ENCODE data around the gene CACNA1E.

The CACNA1E gene

GRCh38 chr1:181669246-181669645 lies 185.9 kb downstream of the CACNA1E start:
- ATAC-seq (replicated peaks; ENCODE audit: extremely low read depth, poor library complexity, severe bottlenecking) (no peak), DNase-seq (ENCODE audit: low spot score in 2 of 2) (no peak)
- H3K9me3 Mint-ChIP-seq, result peaks cover 7% of the 10 kb centered on the region
- H3K36me3 Mint-ChIP-seq (ENCODE audit: insufficient read depth), result no peaks in the 10 kb centered on the region
- H3K27me3 Mint-ChIP-seq, result peaks cover 49% of the 10 kb centered on the region
- H3K4me3 Mint-ChIP-seq, result no peak overlapping the region
- H3K27ac Mint-ChIP-seq (ENCODE audit: low read depth), result no peak overlapping the region
- H3K4me1 Mint-ChIP-seq, result no peaks in the 10 kb centered on the region

DNA sequence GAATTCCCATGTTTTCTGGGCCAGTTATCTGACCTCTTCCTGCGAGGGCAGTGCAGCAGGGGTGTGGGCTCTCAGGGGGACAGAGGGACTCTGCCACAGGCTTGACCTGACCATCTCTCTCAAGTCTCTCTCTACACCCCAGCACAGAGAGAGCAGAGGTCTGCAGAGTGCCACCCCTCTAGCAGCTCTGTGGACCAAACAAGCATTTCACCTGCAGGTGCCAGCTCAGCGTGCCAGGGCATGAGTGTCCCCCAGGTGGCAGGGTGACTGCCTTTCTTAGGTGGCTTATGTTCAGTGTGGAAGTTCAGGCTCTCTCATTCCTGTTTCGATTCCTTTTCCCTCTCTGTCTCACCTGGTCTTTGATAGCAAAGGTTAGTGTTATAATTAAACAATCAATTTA lies 191.3 kb downstream of the CACNA1E start:
- Mint-ChIP-seq H3K4me1 (no peaks in the 10 kb centered on the region), H3K27me3 (peaks cover 47% of the 10 kb centered on the region), H3K27ac (ENCODE audit: low read depth) (no peak overlapping the region), H3K36me3 (ENCODE audit: insufficient read depth) (no peaks in the 10 kb centered on the region), H3K4me3 (no peak overlapping the region), H3K9me3 (peaks cover 7% of the 10 kb centered on the region)
- ATAC-seq (replicated peaks; ENCODE audit: extremely low read depth, poor library complexity, severe bottlenecking), result no peak
- no peak for DNase-seq (ENCODE audit: low spot score in 2 of 2)

- no peak overlapping the region for H3K4me3 Mint-ChIP-seq
- ATAC-seq (replicated peaks; ENCODE audit: extremely low read depth, poor library complexity, severe bottlenecking), result no peak
- H3K9me3 Mint-ChIP-seq, result peaks cover 7% of the 10 kb centered on the region
- H3K36me3 Mint-ChIP-seq (ENCODE audit: insufficient read depth), result no peaks in the 10 kb centered on the region
- H3K4me1 Mint-ChIP-seq, result no peaks in the 10 kb centered on the region
- DNase-seq (ENCODE audit: low spot score in 2 of 2), result no peak
- H3K27me3 Mint-ChIP-seq, result peaks cover 47% of the 10 kb centered on the region
- no peak overlapping the region for H3K27ac Mint-ChIP-seq (ENCODE audit: low read depth)
Observed at GRCh38 chr1:181675091-181675917, 192.0 kb downstream of the CACNA1E start.

GRCh38 chr1:181675918-181676190 lies 192.5 kb downstream of the CACNA1E start:
- no peaks in the 10 kb centered on the region for H3K36me3 Mint-ChIP-seq (ENCODE audit: insufficient read depth)
- H3K4me1 Mint-ChIP-seq, result no peaks in the 10 kb centered on the region
- peaks cover 7% of the 10 kb centered on the region for H3K9me3 Mint-ChIP-seq
- H3K27me3 Mint-ChIP-seq, result peaks cover 52% of the 10 kb centered on the region
- ATAC-seq (replicated peaks; ENCODE audit: extremely low read depth, poor library complexity, severe bottlenecking) (no peak), DNase-seq (ENCODE audit: low spot score in 2 of 2) (no peak)
- no peak overlapping the region for H3K27ac Mint-ChIP-seq (ENCODE audit: low read depth)
- H3K4me3 Mint-ChIP-seq, result no peak overlapping the region

GRCh38 chr1:181676269-181676668 lies 193.0 kb downstream of the CACNA1E start:
- no peak overlapping the region for H3K27ac Mint-ChIP-seq (ENCODE audit: low read depth)
- H3K4me3 Mint-ChIP-seq, result no peak overlapping the region
- peaks cover 7% of the 10 kb centered on the region for H3K9me3 Mint-ChIP-seq
- ATAC-seq (replicated peaks; ENCODE audit: extremely low read depth, poor library complexity, severe bottlenecking) (no peak), DNase-seq (ENCODE audit: low spot score in 2 of 2) (no peak)
- peaks cover 56% of the 10 kb centered on the region for H3K27me3 Mint-ChIP-seq
- H3K4me1 Mint-ChIP-seq, result no peaks in the 10 kb centered on the region
- no peaks in the 10 kb centered on the region for H3K36me3 Mint-ChIP-seq (ENCODE audit: insufficient read depth)

GRCh38 chr1:181680332-181680731 lies 197.0 kb downstream of the CACNA1E start:
- no peak overlapping the region for H3K4me3 Mint-ChIP-seq
- H3K9me3 Mint-ChIP-seq, result peaks cover 5% of the 10 kb centered on the region
- H3K27me3 Mint-ChIP-seq, result peaks cover 32% of the 10 kb centered on the region
- no peaks in the 10 kb centered on the region for H3K36me3 Mint-ChIP-seq (ENCODE audit: insufficient read depth)
- H3K4me1 Mint-ChIP-seq, result no peaks in the 10 kb centered on the region
- DNase-seq (ENCODE audit: low spot score in 2 of 2), result no peak
- ATAC-seq (replicated peaks; ENCODE audit: extremely low read depth, poor library complexity, severe bottlenecking), result no peak
- no peak overlapping the region for H3K27ac Mint-ChIP-seq (ENCODE audit: low read depth)

DNA sequence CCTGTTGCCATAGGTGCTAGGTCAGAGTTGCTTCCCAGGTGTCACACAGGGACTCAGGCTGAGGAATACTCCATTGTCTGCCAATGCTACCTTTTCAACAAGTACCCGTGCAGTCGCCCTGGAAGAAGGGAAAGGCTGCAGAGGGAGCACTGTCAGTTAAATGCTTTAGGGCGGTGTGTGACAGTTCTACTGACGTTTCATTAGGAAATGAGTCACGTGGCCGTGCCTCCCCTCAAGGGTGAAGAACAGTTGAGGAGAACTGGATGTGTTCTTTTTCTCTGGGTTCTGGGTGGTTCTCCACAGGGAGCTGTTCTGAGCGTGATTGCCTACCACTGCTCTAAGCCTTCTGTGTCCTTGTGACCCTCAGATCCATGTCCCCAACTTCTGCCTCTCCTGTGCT lies 197.6 kb downstream of the CACNA1E start:
- no peak for DNase-seq (ENCODE audit: low spot score in 2 of 2)
- peaks cover 30% of the 10 kb centered on the region for H3K27me3 Mint-ChIP-seq
- H3K4me1 Mint-ChIP-seq, result no peaks in the 10 kb centered on the region
- no peaks in the 10 kb centered on the region for H3K36me3 Mint-ChIP-seq (ENCODE audit: insufficient read depth)
- H3K4me3 Mint-ChIP-seq, result no peak overlapping the region
- no peak for ATAC-seq (replicated peaks; ENCODE audit: extremely low read depth, poor library complexity, severe bottlenecking)
- H3K27ac Mint-ChIP-seq (ENCODE audit: low read depth), result no peak overlapping the region
- peaks cover 5% of the 10 kb centered on the region for H3K9me3 Mint-ChIP-seq

DNA sequence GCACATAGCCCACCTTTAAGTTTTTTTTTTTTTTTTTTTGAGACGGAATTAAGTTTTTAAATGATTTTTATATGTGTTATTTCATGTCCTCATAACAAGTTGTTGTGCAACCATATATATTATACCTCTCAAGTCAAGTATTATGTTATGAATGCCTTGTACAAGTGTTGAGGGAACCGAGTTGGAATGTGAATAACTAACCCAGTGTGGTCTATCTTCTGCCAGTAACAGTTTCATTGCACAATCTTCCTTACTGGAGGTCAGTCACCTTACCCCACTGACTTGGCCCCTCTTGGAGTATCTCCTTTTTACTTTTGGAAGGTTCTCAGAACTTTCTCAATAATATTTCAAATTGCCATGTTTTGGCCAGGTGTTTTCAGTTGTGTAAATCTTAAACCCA lies 201.9 kb downstream of the CACNA1E start:
- H3K36me3 Mint-ChIP-seq (ENCODE audit: insufficient read depth), result no peaks in the 10 kb centered on the region
- DNase-seq (ENCODE audit: low spot score in 2 of 2), result no peak
- H3K9me3 Mint-ChIP-seq, result peaks cover 5% of the 10 kb centered on the region
- peaks cover 47% of the 10 kb centered on the region for H3K27me3 Mint-ChIP-seq
- no peaks in the 10 kb centered on the region for H3K4me1 Mint-ChIP-seq
- no peak overlapping the region for H3K4me3 Mint-ChIP-seq
- ATAC-seq (replicated peaks; ENCODE audit: extremely low read depth, poor library complexity, severe bottlenecking), result no peak
- no peak overlapping the region for H3K27ac Mint-ChIP-seq (ENCODE audit: low read depth)

DNA sequence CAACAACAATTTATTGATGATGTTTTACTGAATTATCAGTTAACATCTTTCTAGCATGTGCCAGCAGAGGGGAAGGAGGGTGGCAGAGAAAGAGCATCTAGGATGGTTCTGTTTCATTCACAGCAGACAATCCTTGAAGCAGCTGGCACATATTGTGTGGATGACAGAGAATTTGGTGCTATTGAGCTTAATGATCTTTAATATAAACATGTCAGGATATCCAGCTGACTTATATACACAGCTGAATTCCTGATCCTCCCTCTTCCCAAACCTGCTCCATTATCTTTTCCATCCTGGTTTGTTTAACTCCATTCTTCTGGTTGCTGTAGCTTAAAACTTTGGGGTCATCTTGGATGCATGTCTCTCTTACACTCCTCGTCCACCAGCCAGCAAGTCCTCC lies 218.6 kb downstream of the CACNA1E start:
- no peak for ATAC-seq (replicated peaks; ENCODE audit: extremely low read depth, poor library complexity, severe bottlenecking)
- no peak for DNase-seq (ENCODE audit: low spot score in 2 of 2)
- Mint-ChIP-seq H3K27me3 (peaks cover 30% of the 10 kb centered on the region), H3K4me1 (no peaks in the 10 kb centered on the region), H3K36me3 (ENCODE audit: insufficient read depth) (no peaks in the 10 kb centered on the region), H3K4me3 (no peak overlapping the region), H3K27ac (ENCODE audit: low read depth) (no peak overlapping the region), H3K9me3 (no peaks in the 10 kb centered on the region)

- ATAC-seq (replicated peaks; ENCODE audit: extremely low read depth, poor library complexity, severe bottlenecking), result no peak
- DNase-seq (ENCODE audit: low spot score in 2 of 2), result no peak
- peaks cover 18% of the 10 kb centered on the region for H3K27me3 Mint-ChIP-seq
- H3K9me3 Mint-ChIP-seq, result peaks cover 4% of the 10 kb centered on the region
- H3K27ac Mint-ChIP-seq (ENCODE audit: low read depth), result no peak overlapping the region
- H3K4me1 Mint-ChIP-seq, result no peaks in the 10 kb centered on the region
- H3K4me3 Mint-ChIP-seq, result no peak overlapping the region
- no peaks in the 10 kb centered on the region for H3K36me3 Mint-ChIP-seq (ENCODE audit: insufficient read depth)
Observed at GRCh38 chr1:181704546-181704945, 221.2 kb downstream of the CACNA1E start.

- peaks cover 23% of the 10 kb centered on the region for H3K27me3 Mint-ChIP-seq
- no peak overlapping the region for H3K27ac Mint-ChIP-seq (ENCODE audit: low read depth)
- H3K9me3 Mint-ChIP-seq, result peaks cover 12% of the 10 kb centered on the region
- no peaks in the 10 kb centered on the region for H3K4me1 Mint-ChIP-seq
- ATAC-seq (replicated peaks; ENCODE audit: extremely low read depth, poor library complexity, severe bottlenecking) (no peak), DNase-seq (ENCODE audit: low spot score in 2 of 2) (no peak)
- no peak overlapping the region for H3K4me3 Mint-ChIP-seq
- no peaks in the 10 kb centered on the region for H3K36me3 Mint-ChIP-seq (ENCODE audit: insufficient read depth)
Observed at GRCh38 chr1:181711820-181712219, 228.5 kb downstream of the CACNA1E start.

DNA sequence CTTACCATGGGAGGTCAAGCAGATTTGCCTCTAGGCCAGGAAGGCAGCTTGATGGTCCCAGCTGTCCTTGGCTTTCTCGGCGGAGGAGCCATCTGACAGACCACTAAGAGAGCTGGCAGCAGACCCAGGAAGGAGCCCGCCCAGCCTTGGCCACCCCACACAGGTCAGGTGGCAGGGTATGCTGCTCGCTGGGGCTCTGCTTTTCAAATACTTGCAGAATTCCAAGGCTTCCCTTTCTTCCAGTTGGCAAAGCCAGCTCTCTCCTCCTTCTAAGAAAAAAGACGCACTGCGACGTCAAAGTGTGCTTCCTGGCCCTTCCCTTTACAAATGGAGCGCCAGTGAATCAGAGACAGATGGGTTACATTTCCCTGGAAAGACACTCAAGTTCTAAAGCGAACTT lies 229.4 kb downstream of the CACNA1E start:
- H3K27me3 Mint-ChIP-seq, result peaks cover 29% of the 10 kb centered on the region
- DNase-seq (ENCODE audit: low spot score in 2 of 2), result no peak
- no peaks in the 10 kb centered on the region for H3K36me3 Mint-ChIP-seq (ENCODE audit: insufficient read depth)
- H3K9me3 Mint-ChIP-seq, result peaks cover 10% of the 10 kb centered on the region
- no peak for ATAC-seq (replicated peaks; ENCODE audit: extremely low read depth, poor library complexity, severe bottlenecking)
- H3K4me1 Mint-ChIP-seq, result no peaks in the 10 kb centered on the region
- H3K4me3 Mint-ChIP-seq, result no peak overlapping the region
- no peak overlapping the region for H3K27ac Mint-ChIP-seq (ENCODE audit: low read depth)

- Mint-ChIP-seq H3K9me3 (peaks cover 8% of the 10 kb centered on the region), H3K27ac (ENCODE audit: low read depth) (no peak overlapping the region), H3K4me1 (no peaks in the 10 kb centered on the region), H3K36me3 (ENCODE audit: insufficient read depth) (no peaks in the 10 kb centered on the region), H3K27me3 (peaks cover 29% of the 10 kb centered on the region), H3K4me3 (no peak overlapping the region)
- DNase-seq (ENCODE audit: low spot score in 2 of 2), result no peak
- no peak for ATAC-seq (replicated peaks; ENCODE audit: extremely low read depth, poor library complexity, severe bottlenecking)
Observed at GRCh38 chr1:181714428-181714827, 231.1 kb downstream of the CACNA1E start.
